Spinal cord (tissue), 10 donors: Measurements from ENCODE around the gene CAPN9. TPM values are rescaled to one million over a fixed set of nuclear protein-coding genes. Genes with fewer than 3 reads are reported as not detected.
"Not testable (repeated sequence)": the region's sequence is repeated elsewhere in the genome, so short reads cannot be mapped to it uniquely, and the experiment has no call there.

Source experiments
- DNase-seq, 6 donors: peaks; one replicate each; pipeline versions ENCODE4 v3.0.0 to v3.0.0-alpha.2; 2013 to 2015; ENCODE audit warnings: low spot score in 6 of 6, low read depth in 4 of 6
- H3K27ac ChIP-seq: one replicate; pipeline ENCODE4 v1.5.1; 2013; ENCODE audit warnings: low read depth, low read length, control low read depth
- H3K27me3 ChIP-seq: one replicate; pipeline ENCODE4 v1.6.1; 2013; ENCODE audit warnings: low read length; ENCODE audit not compliant: control insufficient read depth, insufficient read depth
- H3K36me3 ChIP-seq: one replicate; pipeline ENCODE4 v1.6.1; 2013; ENCODE audit warnings: low read length; ENCODE audit not compliant: control insufficient read depth, insufficient read depth
- H3K4me1 ChIP-seq: one replicate; pipeline ENCODE4 v1.6.1; 2013; ENCODE audit warnings: low read length; ENCODE audit not compliant: control insufficient read depth, insufficient read depth
- H3K4me3 ChIP-seq: one replicate; pipeline ENCODE4 v1.5.1; 2013; ENCODE audit warnings: low read depth, low read length, control low read depth
- H3K9me3 ChIP-seq: one replicate; pipeline ENCODE4 v1.6.1; 2013; ENCODE audit warnings: low read length; ENCODE audit not compliant: control insufficient read depth, insufficient read depth
- WGBS: methylation state at CpG from one replicate; pipeline ENCODE4 v1.1.5; 2013; ENCODE audit warnings: missing lambda C conversion rate; ENCODE audit not compliant: insufficient coverage; 5-methylcytosine and 5-hydroxymethylcytosine counted together
- polyA plus RNA-seq, 2 donors: library from polyadenylated mRNA; unstranded; fragments of 120-200 nt; gene quantifications; one replicate each; pipeline ENCODE4 v1.2.1, GENCODE V29; 2013; ENCODE audit not compliant: insufficient read length in 2 of 2
- total RNA-seq, 2 donors: library from RNA; depleted of rRNA in 1 of 2; stranded (reverse); fragments of 120-200 nt in 1 of 2; fragments of >200 nt in 1 of 2; gene quantifications; one replicate each; pipeline versions ENCODE4 v1.2.3 to v1.2.4, GENCODE V29; 2013 to 2014
- donor health status: healthy.

Gene CAPN9
- total and polyA plus RNA-seq, 4 donors, result 0.20 to 1.6 (median 0.43) TPM

DNA sequence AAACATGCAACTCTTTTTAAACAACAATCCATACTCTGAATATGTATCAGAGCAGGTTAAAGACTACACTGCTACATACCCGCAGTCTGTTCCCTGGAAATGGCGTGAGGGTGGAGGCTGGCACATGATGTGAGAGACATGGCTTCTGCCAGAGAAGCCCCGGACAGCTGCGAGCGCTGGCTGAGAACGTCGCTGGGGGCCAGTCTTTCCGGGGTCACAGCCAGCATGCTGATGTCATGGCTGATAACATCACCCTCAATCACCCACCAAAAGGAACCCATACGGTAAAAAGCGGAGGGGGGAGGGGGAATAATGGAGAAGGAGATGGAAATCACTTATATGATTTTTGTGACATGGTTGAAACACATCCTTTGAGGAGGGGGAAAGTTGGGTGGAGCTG, 92.0 kb downstream of the CAPN9 start:
- DNase-seq, result no peak
- Histone ChIP-seq H3K36me3 (peaks cover 49% of the 10 kb centered on the region), H3K4me3 (no peak overlapping the region), H3K27ac (no peak overlapping the region), H3K27me3 (no peaks in the 10 kb centered on the region), H3K9me3 (no peaks in the 10 kb centered on the region), H3K4me1 (peaks cover 35% of the 10 kb centered on the region)
- 76% methylated on average over 2 of the region's 10 CpGs for WGBS

DNA sequence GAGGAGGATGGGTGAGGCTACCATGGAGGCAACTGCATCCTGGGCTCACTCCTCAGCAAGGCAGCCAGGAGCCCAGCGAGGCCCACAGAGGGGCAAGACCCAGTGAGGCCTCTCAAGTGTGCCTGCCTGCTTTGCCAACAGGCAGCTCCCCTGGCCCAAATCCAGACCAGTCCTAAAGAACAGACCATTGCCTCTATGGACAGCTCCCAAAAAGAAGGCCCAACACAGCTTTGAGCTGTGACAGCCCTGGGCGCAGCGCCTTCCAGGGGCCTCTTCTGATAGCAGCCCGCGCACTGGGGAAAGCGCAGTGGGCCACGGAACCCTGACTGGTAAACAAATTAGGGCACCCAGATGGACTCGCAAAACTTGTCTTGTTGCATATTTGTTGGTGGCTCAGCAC, 95.6 kb downstream of the CAPN9 start:
- peak in 1 of 6 donors; percentile 45 for DNase-seq

DNA sequence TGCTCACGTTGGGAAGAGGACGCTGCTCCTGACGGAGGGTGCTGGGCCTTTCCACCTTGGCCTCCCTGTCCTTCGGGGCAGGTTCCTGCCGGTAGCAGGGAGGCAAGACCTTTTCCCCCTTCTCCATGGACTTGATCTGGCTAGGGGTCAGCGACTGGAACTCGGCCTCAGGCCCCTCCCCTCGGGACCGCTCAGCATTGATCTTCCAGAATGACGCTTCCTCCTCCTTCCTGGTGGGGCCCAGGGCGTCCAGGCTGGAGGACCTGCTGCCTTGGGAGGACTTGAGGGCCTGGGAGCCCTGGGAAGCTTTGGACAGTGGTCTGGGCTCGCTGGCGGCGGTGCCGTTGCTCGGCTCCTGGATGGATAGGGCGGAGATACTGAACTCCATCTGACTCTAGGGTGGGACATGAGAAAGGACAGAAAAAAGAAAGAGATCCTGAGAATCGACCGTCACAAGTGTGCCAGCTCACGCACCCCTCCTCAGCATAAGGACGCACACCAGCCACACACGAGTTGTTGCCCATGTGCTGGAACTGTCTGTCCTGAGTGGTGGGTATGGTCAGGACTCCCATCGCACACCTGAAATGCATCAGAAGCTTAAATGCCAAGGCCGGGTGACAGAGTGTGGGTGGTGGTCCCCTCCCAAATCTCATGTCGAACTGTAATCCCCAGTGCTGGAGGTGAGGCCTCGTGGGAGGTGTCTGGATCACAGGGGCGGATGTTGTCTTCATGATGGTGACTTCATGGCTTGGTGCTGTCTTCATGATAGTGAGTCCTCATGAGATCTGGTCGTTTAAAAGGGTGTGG, 96.5 kb downstream of the CAPN9 start:
- Histone ChIP-seq H3K27ac (no peak overlapping the region), H3K9me3 (no peaks in the 10 kb centered on the region), H3K4me3 (no peak overlapping the region), H3K27me3 (no peaks in the 10 kb centered on the region), H3K36me3 (peaks cover 47% of the 10 kb centered on the region), H3K4me1 (peaks cover 26% of the 10 kb centered on the region)
- no peak for DNase-seq
- 97% methylated on average over 28 of the region's 28 CpGs for WGBS

More for the DNA sequence above, 95.6 kb downstream of the CAPN9 start:
- Histone ChIP-seq H3K27me3 (no peaks in the 10 kb centered on the region), H3K9me3 (no peaks in the 10 kb centered on the region), H3K27ac (no peak overlapping the region), H3K36me3 (peaks cover 54% of the 10 kb centered on the region), H3K4me3 (no peak overlapping the region), H3K4me1 (peaks cover 28% of the 10 kb centered on the region)
- 83% methylated on average over 8 of the region's 8 CpGs for WGBS

DNA sequence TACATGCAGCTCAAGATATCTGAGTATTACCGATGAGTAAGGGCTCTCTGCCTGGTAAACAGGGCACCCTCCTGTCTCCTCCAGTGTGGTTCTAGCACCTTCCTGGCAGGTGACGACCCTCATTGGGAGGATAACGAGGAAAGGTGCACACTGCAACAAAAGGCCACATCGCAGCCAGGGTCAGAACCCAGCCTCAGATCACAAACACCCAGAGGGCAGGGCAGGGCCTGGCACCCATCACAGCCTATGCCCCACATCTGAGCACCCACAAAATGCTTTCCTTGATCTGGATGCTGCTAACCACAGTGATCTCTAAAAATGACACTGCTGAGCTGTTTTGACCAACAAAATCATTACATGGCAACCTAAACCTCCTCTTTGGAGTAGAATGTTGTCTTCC, 97.4 kb downstream of the CAPN9 start:
- Histone ChIP-seq H3K9me3 (no peaks in the 10 kb centered on the region), H3K27ac (no peak overlapping the region), H3K4me3 (no peak overlapping the region), H3K36me3 (peaks cover 45% of the 10 kb centered on the region), H3K4me1 (peaks cover 33% of the 10 kb centered on the region), H3K27me3 (no peaks in the 10 kb centered on the region)
- WGBS, result 96% methylated on average over 4 of the region's 4 CpGs
- DNase-seq, result no peak

DNA sequence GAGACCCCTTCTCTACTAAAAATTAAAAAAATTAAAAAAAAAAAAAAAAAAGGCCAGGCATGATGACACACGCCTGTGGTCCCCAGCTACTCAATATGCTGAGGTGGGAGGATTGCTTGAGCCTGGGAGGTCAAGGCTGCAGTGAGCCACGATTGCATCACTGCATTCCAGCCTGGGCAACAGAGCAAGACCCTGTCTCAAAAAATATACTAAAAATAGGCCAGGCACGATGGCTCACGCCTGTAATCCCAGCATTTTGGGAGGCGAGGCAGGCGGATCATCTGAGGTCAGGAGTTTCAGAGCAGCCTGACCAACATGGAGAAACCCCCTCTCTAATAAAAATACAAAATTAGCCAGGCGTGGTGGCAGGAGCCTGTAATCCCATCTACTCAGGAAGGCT, 98.0 kb downstream of the CAPN9 start:
- Histone ChIP-seq H3K36me3 (peaks cover 44% of the 10 kb centered on the region), H3K4me1 (peaks cover 40% of the 10 kb centered on the region)
- H3K27ac ChIP-seq, H3K27me3 ChIP-seq, DNase-seq, H3K9me3 ChIP-seq, H3K4me3 ChIP-seq: not testable (repeated sequence)
- 95% methylated on average over 2 of the region's 7 CpGs for WGBS

DNA sequence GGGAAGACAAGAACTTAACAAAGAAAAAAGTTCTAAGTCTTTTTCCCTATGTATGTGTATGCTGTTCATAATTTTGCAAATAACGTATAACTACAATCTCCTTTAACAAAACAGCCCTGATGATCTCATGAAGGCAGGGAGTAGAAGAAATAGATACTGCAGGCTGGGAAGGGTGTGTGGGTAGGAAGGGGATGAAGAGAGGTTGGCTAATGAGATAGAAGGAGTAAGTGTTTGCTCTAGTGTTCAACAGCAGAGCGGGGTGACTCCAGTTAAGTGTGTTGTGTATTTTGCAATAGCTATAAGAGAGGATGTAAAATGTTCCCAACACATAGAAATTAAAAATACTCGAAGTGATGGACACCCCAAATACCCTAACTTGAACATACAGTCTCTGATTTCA, 101.0 kb downstream of the CAPN9 start:
- no CpG with 5 or more reads among the region's 3 CpGs for whole genome bisulfite sequencing
- no peak for DNase-seq
- Histone ChIP-seq H3K9me3 (no peaks in the 10 kb centered on the region), H3K4me1 (peaks cover 45% of the 10 kb centered on the region), H3K27me3 (no peaks in the 10 kb centered on the region), H3K36me3 (peaks cover 43% of the 10 kb centered on the region), H3K4me3 (no peak overlapping the region), H3K27ac (no peak overlapping the region)

DNA sequence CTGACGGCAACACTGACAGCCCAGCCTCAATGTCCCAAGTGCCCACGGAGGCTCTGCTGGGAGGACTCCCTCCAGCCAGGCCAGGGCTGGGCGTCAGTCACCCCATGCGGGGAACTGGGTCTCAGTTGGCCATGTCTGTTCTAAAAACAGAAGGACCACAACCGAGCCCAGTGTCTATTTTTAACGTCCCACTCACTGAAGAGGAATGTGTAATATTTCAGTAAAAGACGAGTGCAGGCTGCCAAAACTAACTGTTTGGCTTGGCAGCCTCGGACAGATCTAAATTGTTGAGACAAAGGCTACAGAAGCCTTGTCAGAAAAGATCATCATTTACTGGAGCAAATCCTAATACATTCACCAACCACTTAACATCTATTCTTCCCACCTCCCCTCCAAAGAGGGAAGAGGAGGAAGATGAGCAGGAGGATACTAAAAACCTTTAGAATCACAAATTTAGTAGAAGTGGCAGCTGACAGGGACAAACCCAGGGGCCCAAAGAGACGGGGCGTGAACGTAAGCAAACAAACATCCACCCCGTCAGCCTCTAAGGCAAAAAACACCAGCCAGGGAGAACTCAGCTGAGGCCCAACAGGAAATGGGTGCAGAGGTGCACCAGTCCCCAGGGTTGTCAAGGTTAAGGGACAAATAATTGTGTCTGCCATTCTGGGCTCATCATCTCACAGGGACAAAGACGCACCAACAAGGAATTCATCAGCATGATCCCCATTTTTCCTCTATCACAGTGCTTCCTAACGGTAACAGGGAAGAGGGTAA, 102.5 kb downstream of the CAPN9 start:
- Histone ChIP-seq H3K4me3 (no peak overlapping the region), H3K9me3 (no peaks in the 10 kb centered on the region), H3K27ac (peak overlapping the region; percentile 76), H3K36me3 (peaks cover 40% of the 10 kb centered on the region), H3K4me1 (peaks cover 42% of the 10 kb centered on the region), H3K27me3 (no peaks in the 10 kb centered on the region)
- peak in 1 of 6 donors; percentile 92 for DNase-seq
- 50% methylated on average over 7 of the region's 14 CpGs for WGBS

DNA sequence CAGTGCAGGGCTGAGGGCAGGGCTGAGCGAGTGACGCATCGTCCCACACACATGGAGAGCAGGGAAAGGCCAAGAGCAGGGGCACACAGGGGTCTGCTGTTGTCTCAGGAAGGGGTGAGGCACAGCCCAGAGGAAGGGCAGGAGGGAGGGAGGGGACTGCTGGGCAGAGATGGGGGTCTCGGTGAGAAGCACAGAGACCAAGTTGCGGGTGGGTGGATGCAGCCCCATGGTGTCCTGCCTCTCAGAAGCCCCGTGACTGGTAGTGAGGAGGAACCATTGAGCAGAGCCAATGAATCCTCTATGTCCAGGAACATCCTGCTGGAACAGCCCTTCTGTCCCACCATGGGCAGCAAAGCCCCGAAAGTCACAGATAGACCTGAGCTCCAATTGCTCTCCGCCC, 103.4 kb downstream of the CAPN9 start:
- Histone ChIP-seq H3K27ac (peak overlapping the region; percentile 76), H3K4me3 (no peak overlapping the region)

DNA sequence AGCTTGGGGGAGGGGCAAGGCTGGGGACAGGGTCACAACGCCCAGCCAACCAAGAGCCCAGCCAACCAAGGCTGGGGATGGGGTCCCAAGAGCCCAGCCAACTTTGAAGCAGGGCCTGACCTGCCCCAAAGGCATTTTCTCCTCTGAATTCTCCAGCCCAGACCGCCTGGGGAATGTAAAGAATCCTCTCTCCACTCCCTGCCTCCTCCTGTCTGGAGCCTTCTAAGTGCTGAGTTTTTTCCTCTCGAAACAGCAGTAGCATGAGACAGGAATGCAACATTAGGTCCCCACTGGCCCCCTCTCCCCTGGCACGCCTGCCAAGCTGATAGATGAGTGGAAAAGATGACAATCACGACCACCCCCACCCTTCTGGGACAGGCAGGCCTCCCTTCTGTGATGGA, 104.1 kb downstream of the CAPN9 start:
- no peaks in the 10 kb centered on the region for H3K27me3 ChIP-seq
- peak in 1 of 6 donors; percentile 52 for DNase-seq
- H3K4me1 ChIP-seq, result peaks cover 55% of the 10 kb centered on the region
- no peaks in the 10 kb centered on the region for H3K9me3 ChIP-seq
- H3K4me3 ChIP-seq, result no peak overlapping the region
- 58% methylated on average over 2 of the region's 5 CpGs for WGBS
- H3K27ac ChIP-seq, result peak overlapping the region; percentile 76
- peaks cover 41% of the 10 kb centered on the region for H3K36me3 ChIP-seq

More for the DNA sequence above, 103.4 kb downstream of the CAPN9 start:
- H3K4me1 ChIP-seq, result peaks cover 48% of the 10 kb centered on the region
- H3K27me3 ChIP-seq, result no peaks in the 10 kb centered on the region
- H3K36me3 ChIP-seq, result peaks cover 41% of the 10 kb centered on the region
- 90% methylated on average over 7 of the region's 8 CpGs for WGBS
- no peaks in the 10 kb centered on the region for H3K9me3 ChIP-seq
- DNase-seq, result no peak
